CD14-positive monocyte (primary cell): Measurements from ENCODE around the gene PANK1. TPM values are rescaled to one million over a fixed set of nuclear protein-coding genes. Genes with fewer than 3 reads are reported as not detected.

Source experiments
- DNase-seq, 3 donors: peaks; one replicate each; pipeline ENCODE4 v3.0.0-alpha.2; 2011 to 2022
- H2AFZ ChIP-seq: 2 replicates; pipeline ENCODE4 v1.6.0; 2012; ENCODE audit warnings: mild to moderate bottlenecking, low read depth, low read length, inconsistent platforms; ENCODE audit not compliant: insufficient read depth, poor library complexity, severe bottlenecking
- H3K27ac ChIP-seq, 2 donors: 1 replicate in 1 of 2; 2 replicates in 1 of 2; pipeline ENCODE4 v1.5.1; 2012 to 2013; ENCODE audit warnings: low read length in 2 of 2, control low read depth in 1 of 2, inconsistent platforms in 1 of 2, low read depth in 1 of 2, mild to moderate bottlenecking in 1 of 2
- H3K27me3 ChIP-seq, 2 donors: one replicate each; pipeline versions ENCODE4 v1.6.0 to v1.6.1; 2011 to 2013; ENCODE audit warnings: low read length in 2 of 2; ENCODE audit not compliant: control insufficient read depth in 2 of 2, insufficient read depth in 2 of 2
- H3K36me3 ChIP-seq, 2 donors: replicated peaks in 1 of 2; 1 replicate in 1 of 2; 2 replicates in 1 of 2; pipeline versions ENCODE4 v1.5.1 to v1.6.1; 2012 to 2013; ENCODE audit warnings: low read length in 2 of 2, control low read depth in 1 of 2, inconsistent platforms in 1 of 2, mild to moderate bottlenecking in 1 of 2; ENCODE audit not compliant: insufficient read depth in 2 of 2, control insufficient read depth in 1 of 2
- H3K4me1 ChIP-seq, 2 donors: 1 replicate in 1 of 2; 2 replicates in 1 of 2; pipeline versions ENCODE4 v1.5.1 to v1.6.1; 2012 to 2013; ENCODE audit warnings: low read length in 2 of 2, control low read depth in 1 of 2, inconsistent platforms in 1 of 2, mild to moderate bottlenecking in 1 of 2, moderate library complexity in 1 of 2; ENCODE audit not compliant: insufficient read depth in 2 of 2, control insufficient read depth in 1 of 2
- H3K4me2 ChIP-seq: replicated peaks from 2 replicates; pipeline ENCODE3; 2012; ENCODE audit warnings: low read length, moderate library complexity, mild to moderate bottlenecking; ENCODE audit not compliant: poor library complexity, severe bottlenecking; ENCODE audit errors: extremely low read depth
- H3K4me3 ChIP-seq, 3 experiments: fragments of 200-600 bp in 1 of 3; sonication (generic) in 1 of 3; replicated peaks in 1 of 3; 1 replicate in 2 of 3; 2 replicates in 1 of 3; pipeline ENCODE4 v1.5.1; 2011 to 2013; ENCODE audit warnings: low read length in 3 of 3, mild to moderate bottlenecking in 3 of 3, control low read depth in 2 of 3, low read depth in 2 of 3, inconsistent platforms in 1 of 3, moderate library complexity in 1 of 3
- H3K79me2 ChIP-seq: 2 replicates; pipeline ENCODE4 v1.6.0; 2012; ENCODE audit warnings: mild to moderate bottlenecking, control low read depth, inconsistent platforms, low read length, moderate library complexity; ENCODE audit not compliant: insufficient read depth
- H3K9ac ChIP-seq: 2 replicates; pipeline ENCODE4 v1.6.0; 2017; ENCODE audit warnings: low read length, mild to moderate bottlenecking; ENCODE audit not compliant: insufficient read depth, poor library complexity, severe bottlenecking
- H3K9me3 ChIP-seq, 2 donors: replicated peaks in 1 of 2; 1 replicate in 1 of 2; 2 replicates in 1 of 2; pipeline versions ENCODE4 v1.5.1 to v1.6.1; 2012 to 2013; ENCODE audit warnings: low read length in 2 of 2, control low read depth in 1 of 2; ENCODE audit not compliant: control insufficient read depth in 1 of 2, insufficient read depth in 1 of 2
- H4K20me1 ChIP-seq: 2 replicates; pipeline ENCODE4 v1.6.0; 2012; ENCODE audit warnings: mild to moderate bottlenecking, low read length, control low read depth, moderate library complexity; ENCODE audit not compliant: insufficient read depth
- H3K27ac Mint-ChIP-seq, 7 donors: one replicate each; pipeline ENCODE4 v1.8.0; 2020; ENCODE audit warnings: mild to moderate bottlenecking in 7 of 7, mixed read lengths in 7 of 7, moderate library complexity in 6 of 7, inconsistent platforms in 2 of 7
- H3K27me3 Mint-ChIP-seq, 3 donors: one replicate each; pipeline ENCODE4 v1.8.0; 2021 to 2022; ENCODE audit warnings: low read depth in 3 of 3, mild to moderate bottlenecking in 3 of 3, mixed read lengths in 3 of 3, moderate library complexity in 3 of 3, inconsistent platforms in 1 of 3
- H3K36me3 Mint-ChIP-seq, 2 donors: one replicate each; pipeline ENCODE4 v1.8.0; 2020; ENCODE audit warnings: mixed read lengths in 2 of 2, inconsistent platforms in 1 of 2, mild to moderate bottlenecking in 1 of 2
- H3K4me1 Mint-ChIP-seq: one replicate; pipeline ENCODE4 v1.8.0; 2020; ENCODE audit warnings: mild to moderate bottlenecking, mixed read lengths
- H3K4me3 Mint-ChIP-seq, 2 donors: one replicate each; pipeline ENCODE4 v1.8.0; 2020; ENCODE audit warnings: mild to moderate bottlenecking in 2 of 2, mixed read lengths in 2 of 2, moderate library complexity in 1 of 2
- H3K9me3 Mint-ChIP-seq, 7 donors: one replicate each; pipeline ENCODE4 v1.8.0; 2020 to 2022; ENCODE audit warnings: mixed read lengths in 7 of 7, mild to moderate bottlenecking in 6 of 7, moderate library complexity in 6 of 7, inconsistent platforms in 2 of 7
- WGBS: methylation state at CpG from one replicate; pipeline ENCODE4 v1.1.5; 2013; ENCODE audit warnings: missing lambda C conversion rate; ENCODE audit not compliant: insufficient coverage; 5-methylcytosine and 5-hydroxymethylcytosine counted together
- intact Hi-C, 2 donors: fragments of 100-400 bp; cut with micrococcal nuclease; formaldehyde crosslinking; loops; one replicate each; pipeline versions ENCODE4 v1.15.0 to v1.15.1; 2023
- polyA plus RNA-seq, 3 donors: library from polyadenylated mRNA; depleted of rRNA in 1 of 3; unstranded in 2 of 3; stranded (reverse) in 1 of 3; fragments of 300-500 nt in 2 of 3; fragments of >200 nt in 1 of 3; fragmentation: Illumina TruSeq in 2 of 3; gene quantifications; 1 replicate in 2 of 3; 2 replicates in 1 of 3; pipeline ENCODE4 v1.2.3, GENCODE V29; 2012 to 2021
- TF ChIP-seq, protein P1 (sequence below): fragments of 200-600 bp; IDR thresholded peaks from one replicate; pipeline ENCODE4 v1.8.0; 2022; ENCODE audit warnings: antibody characterized with exemption, mild to moderate bottlenecking

Gene PANK1
- polyA plus RNA-seq, 3 donors = 0.31 to 0.67 (median 0.61) TPM

GRCh38 chr10:89664203-89664602, 19.2 kb upstream of the PANK1 start:
- Mint-ChIP-seq H3K27ac (no peak overlapping the region), H3K27me3 (peaks cover 0 to 4% (median 0%) of the 10 kb centered on the region in 3 donors), H3K4me3 (no peak overlapping the region), H3K36me3 (no peaks in the 10 kb centered on the region), H3K9me3 (peaks cover 0 to 4% (median 0%) of the 10 kb centered on the region in 7 donors), H3K4me1 (peaks cover 7% of the 10 kb centered on the region)
- DNase-seq = no peak
- H2AFZ ChIP-seq = no peak overlapping the region
- no peak overlapping the region for H3K27ac ChIP-seq
- no peaks in the 10 kb centered on the region for H3K27me3 ChIP-seq
- no peaks in the 10 kb centered on the region for H3K79me2 ChIP-seq
- H3K36me3 ChIP-seq = no peaks in the 10 kb centered on the region
- intact Hi-C loops = no loop called here
- H3K9me3 ChIP-seq = no peaks in the 10 kb centered on the region
- H3K4me2 ChIP-seq = no peak overlapping the region
- H4K20me1 ChIP-seq = no peaks in the 10 kb centered on the region
- H3K9ac ChIP-seq = no peak overlapping the region
- TF ChIP-seq, protein P1, sequence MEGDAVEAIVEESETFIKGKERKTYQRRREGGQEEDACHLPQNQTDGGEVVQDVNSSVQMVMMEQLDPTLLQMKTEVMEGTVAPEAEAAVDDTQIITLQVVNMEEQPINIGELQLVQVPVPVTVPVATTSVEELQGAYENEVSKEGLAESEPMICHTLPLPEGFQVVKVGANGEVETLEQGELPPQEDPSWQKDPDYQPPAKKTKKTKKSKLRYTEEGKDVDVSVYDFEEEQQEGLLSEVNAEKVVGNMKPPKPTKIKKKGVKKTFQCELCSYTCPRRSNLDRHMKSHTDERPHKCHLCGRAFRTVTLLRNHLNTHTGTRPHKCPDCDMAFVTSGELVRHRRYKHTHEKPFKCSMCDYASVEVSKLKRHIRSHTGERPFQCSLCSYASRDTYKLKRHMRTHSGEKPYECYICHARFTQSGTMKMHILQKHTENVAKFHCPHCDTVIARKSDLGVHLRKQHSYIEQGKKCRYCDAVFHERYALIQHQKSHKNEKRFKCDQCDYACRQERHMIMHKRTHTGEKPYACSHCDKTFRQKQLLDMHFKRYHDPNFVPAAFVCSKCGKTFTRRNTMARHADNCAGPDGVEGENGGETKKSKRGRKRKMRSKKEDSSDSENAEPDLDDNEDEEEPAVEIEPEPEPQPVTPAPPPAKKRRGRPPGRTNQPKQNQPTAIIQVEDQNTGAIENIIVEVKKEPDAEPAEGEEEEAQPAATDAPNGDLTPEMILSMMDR = no peak
- H3K4me3 ChIP-seq = no peak overlapping the region
- H3K4me1 ChIP-seq = no peaks in the 10 kb centered on the region
- no CpG with 5 or more reads among the region's 3 CpGs for WGBS

DNA sequence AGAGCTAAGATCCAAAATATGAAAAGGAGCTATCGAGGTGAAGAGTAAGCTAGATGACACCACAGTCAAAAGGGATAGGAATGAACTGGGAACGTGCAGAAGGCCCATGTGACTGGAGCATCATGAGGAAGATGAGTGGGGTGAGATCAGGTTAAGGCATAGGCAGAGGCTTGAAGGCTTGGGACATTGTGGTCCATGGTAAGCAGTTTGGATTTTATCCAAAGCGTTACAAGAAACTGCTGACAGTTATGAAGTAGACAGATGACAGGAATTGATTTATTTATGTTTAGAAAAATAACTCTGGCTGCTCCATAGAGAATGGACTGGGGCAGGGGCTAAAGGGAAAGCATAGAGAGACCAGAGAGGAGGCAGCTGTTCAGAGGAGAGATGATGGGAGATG, 18.1 kb upstream of the PANK1 start:
- Histone ChIP-seq H3K4me2 (no peak overlapping the region), H3K79me2 (no peaks in the 10 kb centered on the region), H3K27ac (no peak overlapping the region), H3K4me3 (no peak overlapping the region), H3K9me3 (no peaks in the 10 kb centered on the region), H3K27me3 (no peaks in the 10 kb centered on the region), H4K20me1 (no peaks in the 10 kb centered on the region), H2AFZ (no peak overlapping the region), H3K9ac (no peak overlapping the region), H3K4me1 (no peaks in the 10 kb centered on the region), H3K36me3 (no peaks in the 10 kb centered on the region)
- Mint-ChIP-seq H3K36me3 (no peaks in the 10 kb centered on the region), H3K27me3 (peaks cover 0 to 4% (median 0%) of the 10 kb centered on the region in 3 donors), H3K4me1 (no peaks in the 10 kb centered on the region), H3K9me3 (no peaks in the 10 kb centered on the region), H3K4me3 (no peak overlapping the region), H3K27ac (no peak overlapping the region)
- TF ChIP-seq, protein P1 = no peak
- intact Hi-C loops = no loop called here
- WGBS = 81% methylated on average over 2 of the region's 3 CpGs
- no peak for DNase-seq
